ENCODE results near the gene HIVEP2.

DNA sequence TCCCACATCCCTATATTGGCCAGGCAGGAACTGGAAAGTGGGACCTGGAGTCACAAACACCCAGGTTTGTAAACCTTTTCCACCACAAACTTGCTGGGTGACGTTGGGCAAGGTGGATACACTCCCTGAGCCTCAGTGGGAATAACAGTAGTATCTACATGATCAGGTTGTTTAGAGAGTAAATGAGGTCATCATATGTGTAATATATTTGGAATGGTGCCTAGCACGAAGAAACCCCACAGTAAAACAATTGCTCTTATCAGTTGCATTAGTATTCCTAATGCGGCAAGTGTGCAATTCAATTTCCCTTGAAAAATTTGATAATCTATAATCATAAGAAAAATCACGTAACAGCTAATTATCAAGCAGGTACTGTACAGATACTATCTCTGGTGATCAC is 51.9 kb downstream of the HIVEP2 start:
- TF ChIP-seq POLR2A (IDR thresholded peaks at IDR 0.05) (no peak), CTCF (IDR thresholded peaks at IDR 0.05) (no peak)
